Type B pancreatic cell (in vitro differentiated cells): Measurements from ENCODE around the gene POU6F2. TPM values are rescaled to one million over a fixed set of nuclear protein-coding genes. Genes with fewer than 3 reads are reported as not detected.

ENCODE experiments used
- DNase-seq: peaks from one replicate; pipeline ENCODE4 v3.0.0; 2021; ENCODE audit warnings: mixed read lengths; ENCODE audit not compliant: unreplicated experiment; ENCODE audit errors: extremely low spot score
- H3K27ac Mint-ChIP-seq: 2 replicates; pipeline ENCODE4 v1.8.0; 2021; ENCODE audit warnings: mild to moderate bottlenecking, mixed read lengths
- H3K27me3 Mint-ChIP-seq: 2 replicates; pipeline ENCODE4 v1.8.0; 2021; ENCODE audit warnings: mixed read lengths
- H3K36me3 Mint-ChIP-seq: 2 replicates; pipeline ENCODE4 v1.8.0; 2021; ENCODE audit warnings: mixed read lengths
- H3K4me1 Mint-ChIP-seq: one replicate; pipeline ENCODE4 v1.8.0; 2021; ENCODE audit warnings: mixed read lengths; ENCODE audit not compliant: unreplicated experiment
- H3K4me3 Mint-ChIP-seq: 2 replicates; pipeline ENCODE4 v1.8.0; 2021; ENCODE audit warnings: mild to moderate bottlenecking, mixed read lengths
- H3K9me3 Mint-ChIP-seq: 2 replicates; pipeline ENCODE4 v1.8.0; 2021; ENCODE audit warnings: mixed read lengths
- total RNA-seq: library from RNA; stranded (reverse); gene quantifications from 2 replicates; pipeline ENCODE4 v1.2.1, GENCODE V29; 2021; ENCODE audit warnings: low replicate concordance
- TF ChIP-seq, protein P1 (sequence below): fragments of 200-600 bp; sonication (generic); conservative IDR thresholded peaks from 2 replicates; pipeline ENCODE4 v1.5.0; 2021; ENCODE audit warnings: antibody characterized with exemption, mild to moderate bottlenecking

The POU6F2 gene
- total RNA-seq, 1 donor from 2014 or later = 1.4 TPM

- Mint-ChIP-seq H3K4me1 (no peaks in the 10 kb centered on the region), H3K36me3 (no peaks in the 10 kb centered on the region), H3K9me3 (no peaks in the 10 kb centered on the region), H3K27me3 (no peaks in the 10 kb centered on the region), H3K4me3 (peak overlapping the region; percentile 71), H3K27ac (peak overlapping the region; percentile 84)
- DNase-seq = no peak
- TF ChIP-seq, protein P1, sequence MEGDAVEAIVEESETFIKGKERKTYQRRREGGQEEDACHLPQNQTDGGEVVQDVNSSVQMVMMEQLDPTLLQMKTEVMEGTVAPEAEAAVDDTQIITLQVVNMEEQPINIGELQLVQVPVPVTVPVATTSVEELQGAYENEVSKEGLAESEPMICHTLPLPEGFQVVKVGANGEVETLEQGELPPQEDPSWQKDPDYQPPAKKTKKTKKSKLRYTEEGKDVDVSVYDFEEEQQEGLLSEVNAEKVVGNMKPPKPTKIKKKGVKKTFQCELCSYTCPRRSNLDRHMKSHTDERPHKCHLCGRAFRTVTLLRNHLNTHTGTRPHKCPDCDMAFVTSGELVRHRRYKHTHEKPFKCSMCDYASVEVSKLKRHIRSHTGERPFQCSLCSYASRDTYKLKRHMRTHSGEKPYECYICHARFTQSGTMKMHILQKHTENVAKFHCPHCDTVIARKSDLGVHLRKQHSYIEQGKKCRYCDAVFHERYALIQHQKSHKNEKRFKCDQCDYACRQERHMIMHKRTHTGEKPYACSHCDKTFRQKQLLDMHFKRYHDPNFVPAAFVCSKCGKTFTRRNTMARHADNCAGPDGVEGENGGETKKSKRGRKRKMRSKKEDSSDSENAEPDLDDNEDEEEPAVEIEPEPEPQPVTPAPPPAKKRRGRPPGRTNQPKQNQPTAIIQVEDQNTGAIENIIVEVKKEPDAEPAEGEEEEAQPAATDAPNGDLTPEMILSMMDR = no peak
Observed at GRCh38 chr7:39016609-39017008, 38.9 kb downstream of the POU6F2 start.

DNA sequence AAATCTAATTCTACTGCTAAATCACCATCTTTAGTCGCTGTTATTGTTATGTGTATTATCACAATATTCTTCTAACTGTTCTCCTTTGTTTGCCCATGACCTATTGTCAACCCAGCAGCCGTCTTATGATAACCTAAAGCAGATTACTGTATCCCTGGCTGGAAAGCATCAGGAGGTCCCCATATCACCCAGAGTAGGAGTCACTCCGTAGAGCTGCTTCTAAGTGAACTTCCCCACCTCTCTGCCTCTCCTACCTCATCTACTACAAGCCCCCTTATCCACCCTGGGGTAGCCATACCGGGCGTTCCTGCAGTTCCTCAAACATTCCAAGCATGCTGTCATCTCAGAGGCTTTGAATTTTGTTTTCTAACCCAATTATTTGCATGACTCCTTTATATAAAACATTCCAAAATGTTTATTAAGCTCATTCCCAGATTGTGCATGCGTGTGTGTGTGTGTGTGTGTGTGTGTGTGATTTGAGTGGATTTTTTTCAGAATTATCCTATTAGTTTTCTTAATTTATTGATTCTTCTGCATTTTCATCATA is 39.7 kb downstream of the POU6F2 start:
- Mint-ChIP-seq H3K4me1 (no peaks in the 10 kb centered on the region), H3K9me3 (no peaks in the 10 kb centered on the region), H3K27ac (no peak overlapping the region), H3K27me3 (no peaks in the 10 kb centered on the region), H3K4me3 (no peak overlapping the region), H3K36me3 (no peaks in the 10 kb centered on the region)
- TF ChIP-seq, protein P1 = no peak
- DNase-seq = no peak

DNA sequence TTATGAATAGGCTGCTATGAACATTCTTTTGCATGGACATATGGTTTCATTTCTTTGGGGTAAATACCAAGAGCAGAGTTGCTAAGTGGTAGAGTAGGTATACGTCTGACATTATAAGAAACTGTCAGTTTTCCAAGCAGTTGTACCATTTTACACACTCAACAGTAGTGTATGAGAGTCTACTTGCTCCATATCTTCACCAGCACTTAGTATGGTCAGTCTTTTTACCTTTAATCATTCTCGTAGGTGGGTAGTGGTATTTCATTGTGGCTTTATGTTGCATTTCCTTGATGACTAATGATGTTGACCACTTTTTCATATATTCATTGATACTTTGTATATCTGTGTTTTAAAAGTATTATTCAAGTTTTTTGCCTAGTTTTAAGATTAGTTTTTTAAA is 45.1 kb downstream of the POU6F2 start:
- TF ChIP-seq, protein P1 = no peak
- Mint-ChIP-seq H3K4me1 (no peaks in the 10 kb centered on the region), H3K36me3 (no peaks in the 10 kb centered on the region), H3K4me3 (no peak overlapping the region), H3K27ac (no peak overlapping the region), H3K9me3 (no peaks in the 10 kb centered on the region), H3K27me3 (no peaks in the 10 kb centered on the region)
- no peak for DNase-seq

DNA sequence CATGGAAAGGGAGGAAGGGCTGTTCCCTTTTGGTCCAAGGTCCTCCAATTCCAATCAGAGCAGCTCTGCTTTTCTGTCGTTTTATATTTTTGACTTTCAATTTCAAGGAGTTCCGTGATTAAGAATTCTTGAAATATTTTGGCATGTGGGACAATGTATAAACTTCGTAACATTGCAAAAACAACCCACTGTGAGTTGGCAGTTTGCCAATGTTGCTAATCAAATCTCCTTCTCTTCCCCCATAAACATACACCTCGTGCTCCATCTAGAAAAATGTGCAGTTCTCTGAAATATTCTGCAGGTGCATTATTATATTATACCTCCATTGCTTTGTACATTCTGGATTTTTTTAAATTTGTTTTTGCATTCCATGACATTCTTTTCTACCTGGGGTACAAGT is 49.8 kb downstream of the POU6F2 start:
- Mint-ChIP-seq H3K4me3 (no peak overlapping the region), H3K4me1 (no peaks in the 10 kb centered on the region), H3K27ac (no peak overlapping the region), H3K27me3 (no peaks in the 10 kb centered on the region), H3K36me3 (no peaks in the 10 kb centered on the region), H3K9me3 (no peaks in the 10 kb centered on the region)
- TF ChIP-seq, protein P1 = no peak
- no peak for DNase-seq

- H3K36me3 Mint-ChIP-seq = no peaks in the 10 kb centered on the region
- DNase-seq = no peak
- H3K4me1 Mint-ChIP-seq = peaks cover 5% of the 10 kb centered on the region
- H3K9me3 Mint-ChIP-seq = no peaks in the 10 kb centered on the region
- H3K4me3 Mint-ChIP-seq = no peak overlapping the region
- H3K27ac Mint-ChIP-seq = no peak overlapping the region
- TF ChIP-seq, protein P1 = no peak
- H3K27me3 Mint-ChIP-seq = peaks cover 9% of the 10 kb centered on the region
Observed at GRCh38 chr7:39033885-39034624, 56.3 kb downstream of the POU6F2 start.
